ENCODE data around the gene MFNG. TPM values are rescaled to one million over a fixed set of nuclear protein-coding genes. Genes with fewer than 3 reads are reported as not detected.

Gene MFNG
- polyA plus RNA-seq, 3 donors = 9.5 to 10.4 (median 10.0) TPM

DNA sequence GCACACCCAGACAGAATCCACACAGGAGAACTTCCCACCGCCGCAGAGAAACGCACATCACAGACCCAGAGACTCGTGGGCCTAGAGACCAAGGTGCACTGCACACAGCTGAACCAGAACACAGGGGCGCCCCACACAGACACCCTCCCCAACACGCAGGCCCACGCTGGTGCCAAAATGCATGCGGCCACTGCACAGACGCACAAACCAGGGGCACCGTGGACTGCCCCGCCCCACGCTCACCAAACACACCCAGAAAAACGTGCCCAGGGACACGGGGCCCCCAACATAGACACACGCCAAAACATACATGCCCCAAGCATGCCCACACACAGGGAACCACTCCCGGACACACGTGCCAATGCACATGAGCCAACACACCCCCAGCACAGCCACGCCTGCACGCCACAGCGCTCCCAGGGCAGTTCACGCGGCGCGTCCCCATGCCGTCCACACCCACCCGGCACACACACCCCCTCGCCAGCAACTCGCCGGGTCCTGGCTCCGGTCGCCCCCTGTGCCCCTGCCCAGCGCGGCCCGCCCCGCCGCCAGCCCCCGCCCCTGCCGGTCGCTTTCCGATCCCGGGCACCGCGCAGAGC is 66.7 kb downstream of the MFNG start:
- no peak for DNase-seq (ENCODE audit: extremely low read depth in 1 of 11, low read depth in 9 of 11, low spot score in 4 of 11)

Other genes starting within 250 kb of the MFNG start
- 1 to 10 TPM; 5.2 to 6.7 (median 6.3) TPM for gene RAC2, start 242.1 kb downstream of the MFNG start, polyA plus RNA-seq (ENCODE audit: insufficient read length in 3 of 3)
- gene CYTH4, start 203.9 kb downstream of the MFNG start, polyA plus RNA-seq (ENCODE audit: insufficient read length in 3 of 3) = 1 to 10 TPM; 3.0 to 4.9 (median 3.6) TPM
- 1 to 10 TPM; 1.2 to 2.2 (median 2.0) TPM for gene ELFN2, start 58.9 kb downstream of the MFNG start, polyA plus RNA-seq (ENCODE audit: insufficient read length in 3 of 3)
- gene CARD10, start 33.0 kb upstream of the MFNG start, polyA plus RNA-seq (ENCODE audit: insufficient read length in 3 of 3) = 10 to 100 TPM; 20.6 to 26.1 (median 23.2) TPM
- gene CDC42EP1, start 74.1 kb upstream of the MFNG start, polyA plus RNA-seq (ENCODE audit: insufficient read length in 3 of 3) = 10 to 100 TPM; 33.3 to 54.7 (median 49.4) TPM
- gene LGALS2, start 93.7 kb upstream of the MFNG start, polyA plus RNA-seq (ENCODE audit: insufficient read length in 3 of 3) = 10 to 100 TPM; 32.2 to 35.1 (median 34.0) TPM
- gene GGA1, start 122.5 kb upstream of the MFNG start, polyA plus RNA-seq (ENCODE audit: insufficient read length in 3 of 3) = 10 to 100 TPM; 46.3 to 83.9 (median 57.4) TPM
- 10 to 100 TPM; 13.9 to 24.7 (median 24.1) TPM for gene SH3BP1, start 153.3 kb upstream of the MFNG start, polyA plus RNA-seq (ENCODE audit: insufficient read length in 3 of 3)
- 10 to 100 TPM; 13.6 to 20.5 (median 17.7) TPM for gene PDXP, start 172.3 kb upstream of the MFNG start, polyA plus RNA-seq (ENCODE audit: insufficient read length in 3 of 3)
- 100 to 1,000 TPM; 311 to 548 (median 409) TPM for gene LGALS1, start 189.3 kb upstream of the MFNG start, polyA plus RNA-seq (ENCODE audit: insufficient read length in 3 of 3)
- 10 to 100 TPM; 15.2 to 23.0 (median 23.0) TPM for gene NOL12, start 200.0 kb upstream of the MFNG start, polyA plus RNA-seq (ENCODE audit: insufficient read length in 3 of 3)
- gene TRIOBP, start 210.7 kb upstream of the MFNG start, polyA plus RNA-seq (ENCODE audit: insufficient read length in 3 of 3) = 10 to 100 TPM; 57.5 to 80.8 (median 78.7) TPM

All from renal cortex interstitium (tissue), 11 donors.